HG03064 (cell line): ENCODE data around the gene DACH1.
"Not testable (repeated sequence)": the region's sequence is repeated elsewhere in the genome, so short reads cannot be mapped to it uniquely, and the experiment has no call there.

Experiments
- ATAC-seq: cut with Tn5 transposase; IDR thresholded peaks from one replicate; pipeline ENCODE4 v1.9.1; 2021; ENCODE audit warnings: low read depth; ENCODE audit not compliant: unreplicated experiment

DACH1 gene

DNA sequence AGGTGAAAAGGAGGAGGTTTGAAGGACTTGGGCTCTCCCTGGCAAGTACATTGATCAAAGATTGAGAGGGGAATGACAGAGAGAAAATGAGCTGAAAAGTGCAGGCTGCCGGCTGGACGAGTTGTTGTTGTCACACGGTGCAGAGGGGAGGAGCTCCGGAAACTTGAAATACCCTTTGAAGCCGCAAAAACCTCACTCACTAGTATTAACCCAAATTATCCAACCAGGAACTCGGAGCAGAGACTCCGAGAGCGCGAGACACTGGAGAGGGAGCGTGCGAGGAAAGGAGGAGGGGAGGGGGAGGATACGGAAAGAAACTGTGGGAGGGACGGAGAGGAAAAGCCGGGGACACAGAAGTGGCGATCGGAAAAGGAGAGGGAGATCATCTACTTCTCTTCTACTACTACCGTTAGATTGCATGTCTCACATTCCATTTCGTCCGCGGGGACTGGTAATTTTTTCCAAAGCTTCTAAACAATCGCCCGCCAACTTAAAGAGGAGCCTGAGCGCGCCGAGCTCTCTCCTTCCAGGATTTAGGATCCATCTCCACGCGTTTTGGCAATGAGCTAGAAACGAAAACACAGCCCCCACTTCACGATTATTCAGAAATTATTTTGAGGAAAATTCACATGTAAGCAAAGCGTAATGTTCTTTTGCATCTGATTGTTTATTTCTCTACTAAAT lies at the start of gene DACH1:
Gene DACH1 (minus strand): TSS at position 74 of the 684 bp plus-strand sequence.
- ATAC-seq: no peak

DNA sequence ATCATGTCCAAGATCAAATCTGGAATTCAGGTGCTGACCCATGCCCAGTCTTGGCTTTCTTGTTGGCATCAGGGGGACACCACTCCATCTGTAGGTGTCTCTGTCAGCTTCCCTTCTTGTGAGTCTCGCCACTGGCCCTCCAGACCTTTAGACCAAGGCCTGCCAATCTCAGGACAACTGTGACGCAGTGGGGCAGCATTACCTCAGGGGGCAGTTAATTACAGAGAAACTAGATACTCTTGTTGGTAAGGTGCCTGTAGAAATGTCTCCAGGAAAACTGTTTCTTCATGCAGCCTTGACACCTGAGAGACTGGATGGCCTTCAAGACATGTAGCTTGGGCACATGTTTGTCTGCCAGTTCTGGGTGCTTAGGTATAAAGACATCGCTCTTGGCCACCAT lies 46.7 kb upstream of the DACH1 start:
- ATAC-seq: no peak

DNA sequence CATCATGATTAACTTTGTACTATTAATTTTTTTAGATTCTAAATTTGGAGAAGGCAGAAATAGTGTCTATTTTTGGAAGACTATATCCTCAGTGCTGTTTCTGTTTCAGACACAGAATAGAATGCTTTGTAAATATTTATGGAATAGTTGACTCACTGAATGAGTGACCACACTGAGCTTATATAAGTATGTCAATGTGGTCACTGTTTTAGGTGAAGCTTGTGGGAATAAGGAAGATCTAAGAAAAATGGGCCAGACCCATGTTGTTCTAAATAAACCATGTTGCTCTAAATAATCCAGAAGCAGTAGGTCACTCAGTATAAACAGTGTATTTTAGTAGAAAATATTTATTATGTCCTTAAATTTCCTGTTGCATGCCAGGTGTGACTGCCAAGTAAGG lies 45.5 kb upstream of the DACH1 start:
- ATAC-seq: no peak

DNA sequence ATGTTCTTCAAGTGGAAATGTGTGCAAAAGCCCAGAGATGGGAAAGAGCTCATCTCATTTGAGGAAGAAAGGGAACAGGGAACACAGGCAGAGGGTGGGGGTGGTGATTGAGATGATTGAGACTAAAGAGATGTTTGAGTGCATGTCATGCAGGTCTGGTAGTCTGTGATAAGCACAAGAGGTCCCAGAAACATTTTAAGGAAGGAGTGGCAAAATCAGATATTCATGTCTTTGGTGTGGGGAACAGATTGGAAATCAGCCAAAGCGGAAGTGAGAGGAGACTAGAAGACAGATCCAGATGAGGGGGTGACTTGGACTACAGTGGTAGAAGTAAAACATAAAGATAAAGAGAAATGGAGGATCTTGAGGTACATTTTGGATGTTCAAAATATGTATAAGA lies 39.4 kb upstream of the DACH1 start:
- no peak for ATAC-seq

DNA sequence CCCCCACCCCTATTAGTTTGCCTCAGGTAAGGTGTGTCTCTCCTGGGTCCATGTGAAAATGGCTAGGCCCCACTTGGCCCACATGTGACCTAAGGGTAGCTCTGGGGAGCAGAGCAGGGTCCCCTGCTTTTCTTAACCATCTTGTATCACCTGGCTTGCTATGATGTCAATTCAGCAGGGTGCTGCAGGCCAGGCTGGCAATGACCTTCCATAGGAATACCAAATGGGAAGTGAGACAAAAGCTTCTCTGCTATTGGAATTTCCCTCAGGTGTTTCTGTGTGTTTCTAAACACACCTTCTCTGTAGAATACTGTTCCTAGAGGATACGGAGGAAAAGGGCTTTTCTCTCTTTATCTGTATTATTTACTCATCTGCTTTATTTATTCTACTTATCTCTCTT lies 35.7 kb upstream of the DACH1 start:
- no peak for ATAC-seq

DNA sequence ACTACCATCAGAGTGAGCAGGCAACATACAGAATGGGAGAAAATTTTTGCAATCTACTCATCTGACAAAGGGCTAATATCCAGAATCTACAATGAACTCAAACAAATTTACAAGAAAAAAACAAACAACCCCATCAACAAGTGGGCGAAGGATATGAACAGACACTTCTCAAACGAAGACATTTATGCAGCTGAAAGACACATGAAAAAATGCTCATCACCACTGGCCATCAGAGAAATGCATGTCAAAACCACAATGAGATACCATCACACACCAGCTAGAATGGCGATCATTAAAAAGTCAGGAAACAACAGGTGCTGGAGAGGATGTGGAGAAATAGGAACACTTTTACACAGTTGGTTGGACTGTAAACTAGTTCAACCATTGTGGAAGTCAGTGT lies 26.5 kb upstream of the DACH1 start:
- ATAC-seq: not testable (repeated sequence)

DNA sequence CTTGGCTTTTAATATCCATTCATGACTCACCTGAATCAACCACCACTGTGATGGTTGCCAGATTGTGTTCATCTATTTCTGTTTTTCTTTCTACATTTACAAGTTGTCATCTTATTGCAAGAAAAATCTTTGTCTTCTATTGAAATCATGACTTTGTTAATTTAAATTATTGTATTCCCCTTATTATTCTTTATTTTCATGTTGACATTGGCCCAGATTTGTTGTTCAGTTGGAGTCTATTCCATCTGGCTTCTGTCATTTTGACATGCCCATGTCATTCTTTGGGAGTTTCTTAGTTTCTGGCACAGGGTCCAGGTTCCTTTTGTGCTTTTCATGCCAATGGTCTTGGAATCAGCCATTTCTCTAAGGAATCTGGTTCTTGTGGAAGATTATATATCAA lies 19.9 kb upstream of the DACH1 start:
- ATAC-seq: no peak

DNA sequence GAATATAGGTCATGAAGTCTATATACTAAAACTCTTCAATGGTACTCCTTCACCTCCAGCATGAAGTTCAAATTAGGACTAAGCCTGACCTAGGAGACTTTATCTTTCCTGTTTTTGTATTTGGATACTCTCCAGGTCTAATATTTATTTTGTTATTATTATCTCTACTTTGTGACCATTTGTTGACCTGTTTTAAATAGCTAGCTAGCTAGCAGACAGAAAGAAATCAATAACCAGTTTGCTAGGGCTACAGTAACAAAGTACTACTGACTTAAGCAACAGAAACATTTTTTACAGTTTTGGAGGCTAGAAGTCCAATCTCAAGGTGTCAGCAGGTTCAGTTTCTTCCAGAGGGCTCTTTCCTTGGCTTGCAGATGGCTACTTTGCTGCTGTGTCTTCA lies 15.1 kb upstream of the DACH1 start:
- ATAC-seq: no peak

DNA sequence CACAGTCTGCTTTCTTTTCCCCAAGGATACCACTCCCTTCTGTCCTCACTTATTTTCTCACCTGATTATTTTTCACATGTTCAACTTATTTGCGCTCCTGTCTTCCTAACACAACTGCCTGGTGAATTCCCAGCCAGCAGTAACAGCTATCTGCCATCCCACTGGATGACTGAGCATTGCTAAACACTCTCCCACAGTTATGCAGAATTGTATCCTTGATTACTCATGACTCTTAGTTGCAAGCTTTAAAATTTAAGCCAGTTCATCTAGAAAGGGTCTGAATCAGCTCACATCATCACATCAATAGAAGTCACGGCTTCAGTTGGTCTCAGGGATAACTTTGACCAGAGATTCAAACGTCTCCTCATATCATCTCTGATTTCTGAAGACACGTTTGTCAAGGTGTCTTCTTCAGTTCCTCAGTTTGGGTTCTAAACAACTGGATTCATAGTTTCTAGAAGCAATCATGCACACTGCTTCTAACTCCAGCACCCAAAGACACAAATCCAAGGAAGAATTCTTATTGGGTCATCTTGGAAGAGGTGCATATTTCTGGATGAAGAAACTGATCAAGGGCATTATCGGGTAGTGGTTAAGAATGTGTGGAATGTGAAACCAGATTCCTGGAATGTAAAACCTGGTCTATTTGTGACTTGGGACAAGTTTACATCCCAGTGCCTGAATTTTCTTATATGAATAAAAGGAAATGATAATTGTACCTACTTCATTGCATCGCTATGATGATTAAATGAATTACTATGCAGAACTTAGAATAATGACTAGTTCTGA lies 13.9 kb upstream of the DACH1 start:
- ATAC-seq: no peak

DNA sequence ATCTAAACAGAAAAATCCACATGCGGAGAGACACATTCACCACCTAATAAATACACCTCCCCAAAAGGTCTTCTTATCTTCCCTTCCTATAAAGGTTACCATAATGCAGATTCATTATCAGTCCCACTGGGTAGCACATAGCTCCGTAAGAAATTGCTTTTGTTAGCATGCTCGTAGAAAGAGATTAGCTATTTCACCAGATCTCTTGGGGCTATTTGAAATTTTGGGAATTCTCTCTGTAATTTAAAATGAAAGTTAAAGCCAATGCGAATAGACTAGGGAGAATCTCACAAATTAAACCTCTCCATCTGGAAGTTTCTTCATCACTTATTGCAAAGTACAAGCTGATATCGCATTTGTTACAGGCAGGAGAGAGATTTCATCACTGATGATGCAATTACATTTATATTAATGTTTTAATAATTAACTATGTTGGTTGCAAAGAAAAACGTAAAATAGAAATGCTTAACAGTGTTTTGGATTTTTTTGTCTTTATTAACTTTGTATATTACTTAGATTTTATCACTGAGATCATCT lies 12.9 kb upstream of the DACH1 start:
- ATAC-seq: no peak

DNA sequence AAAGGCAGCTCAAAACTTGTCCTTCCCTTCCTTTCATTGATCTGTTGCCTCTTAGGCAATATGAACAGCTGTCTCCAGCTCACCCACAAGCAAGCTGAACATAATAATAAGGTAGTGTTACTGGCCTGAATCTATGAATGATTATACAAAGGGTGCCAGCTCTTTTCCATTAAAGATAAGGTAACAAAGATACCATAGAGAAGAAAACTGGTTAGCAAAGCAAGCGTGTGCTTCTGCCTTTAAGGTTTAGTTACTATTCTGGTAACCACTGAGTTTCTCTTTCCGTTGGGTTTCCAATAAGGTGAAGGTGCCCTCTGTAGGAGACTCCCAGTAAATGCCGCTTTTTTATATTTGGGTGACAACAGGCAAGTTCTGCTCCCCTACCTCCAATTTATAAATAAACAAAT lies 12.1 kb upstream of the DACH1 start:
- ATAC-seq: peak; percentile 96

DNA sequence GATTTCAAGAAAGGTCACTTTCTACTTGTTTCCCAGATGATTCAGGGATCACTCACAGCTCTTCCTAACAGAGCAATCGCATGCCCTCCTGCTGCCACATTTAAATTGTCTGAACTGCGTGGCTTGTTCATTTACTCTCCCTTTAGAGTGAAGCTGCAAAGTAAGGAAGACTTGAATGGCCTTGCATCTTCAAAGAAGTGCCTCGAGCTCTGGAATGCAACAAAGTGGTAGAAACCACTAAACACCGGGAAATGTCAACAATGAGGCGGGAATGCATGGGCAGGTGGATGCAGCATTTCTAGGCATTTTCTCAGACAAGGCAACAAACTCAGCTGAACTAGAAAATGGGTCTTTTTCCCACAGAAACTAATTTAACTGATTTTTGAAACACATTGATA lies 10.3 kb upstream of the DACH1 start:
- ATAC-seq: no peak

DNA sequence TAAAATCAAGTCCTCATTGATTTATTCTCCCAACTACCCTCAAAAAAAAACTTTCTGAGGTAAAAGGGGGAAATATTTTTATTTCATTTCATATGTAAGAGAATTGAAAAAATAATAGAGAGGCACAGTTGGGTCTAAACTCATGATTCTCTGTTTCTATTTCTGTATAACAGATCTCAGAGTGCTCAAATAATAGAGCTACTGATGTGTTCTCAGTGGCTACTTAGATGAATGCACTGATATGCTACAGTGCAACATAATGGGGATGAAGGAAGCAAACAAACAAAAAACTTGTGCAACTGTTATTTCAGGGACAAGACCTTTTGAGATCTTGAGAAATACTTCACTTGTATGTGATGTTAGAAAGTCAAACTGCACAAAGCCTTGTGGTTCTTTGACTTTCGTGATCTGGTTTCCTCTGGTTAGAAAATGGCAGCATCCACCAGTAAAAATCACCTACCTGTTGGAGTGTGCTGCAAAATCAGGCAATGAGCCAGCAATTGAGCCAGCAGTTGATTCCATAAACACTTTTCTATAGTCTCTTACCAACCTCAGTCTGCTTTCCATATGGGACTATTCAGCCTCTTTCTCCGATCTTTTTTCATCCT lies 9.7 kb upstream of the DACH1 start:
- no peak for ATAC-seq

DNA sequence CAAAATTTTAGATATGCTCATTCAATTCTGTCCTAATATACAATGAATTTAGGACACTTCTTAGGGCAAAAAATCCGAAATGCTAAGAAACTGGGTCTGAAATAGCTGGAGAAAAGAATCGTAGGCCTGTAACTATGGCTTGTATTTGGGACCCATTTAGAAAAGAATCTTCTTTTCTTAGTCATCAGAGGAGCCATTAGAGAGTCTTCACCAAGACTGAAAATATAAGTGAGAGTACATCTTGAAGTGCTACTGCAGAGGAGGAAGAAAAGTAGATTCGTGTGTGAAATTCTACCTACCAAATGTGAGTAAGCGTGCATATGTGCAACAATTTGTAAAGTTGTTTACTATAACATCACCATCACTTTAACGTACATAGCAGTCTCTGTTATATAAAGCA lies 8.8 kb upstream of the DACH1 start:
- no peak for ATAC-seq

DNA sequence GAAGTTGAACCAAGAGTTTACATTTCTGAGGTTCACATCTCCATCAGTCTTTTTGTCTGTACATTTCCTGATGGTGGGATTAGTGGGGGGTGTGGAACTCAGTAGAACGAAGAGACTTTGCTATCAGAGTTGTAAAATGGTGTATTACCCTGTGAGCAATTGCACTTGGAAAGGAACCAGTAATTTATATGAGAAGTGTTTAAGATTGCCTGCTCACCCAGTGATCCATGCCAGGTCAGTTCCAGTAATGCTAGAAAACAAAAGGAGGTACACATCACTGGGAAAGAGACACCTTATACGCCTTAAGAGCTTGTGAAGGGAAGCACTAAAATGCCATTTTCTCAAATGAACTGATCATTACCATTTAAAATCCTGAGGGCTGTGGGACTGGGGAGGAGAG lies 7.5 kb upstream of the DACH1 start:
- no peak for ATAC-seq

DNA sequence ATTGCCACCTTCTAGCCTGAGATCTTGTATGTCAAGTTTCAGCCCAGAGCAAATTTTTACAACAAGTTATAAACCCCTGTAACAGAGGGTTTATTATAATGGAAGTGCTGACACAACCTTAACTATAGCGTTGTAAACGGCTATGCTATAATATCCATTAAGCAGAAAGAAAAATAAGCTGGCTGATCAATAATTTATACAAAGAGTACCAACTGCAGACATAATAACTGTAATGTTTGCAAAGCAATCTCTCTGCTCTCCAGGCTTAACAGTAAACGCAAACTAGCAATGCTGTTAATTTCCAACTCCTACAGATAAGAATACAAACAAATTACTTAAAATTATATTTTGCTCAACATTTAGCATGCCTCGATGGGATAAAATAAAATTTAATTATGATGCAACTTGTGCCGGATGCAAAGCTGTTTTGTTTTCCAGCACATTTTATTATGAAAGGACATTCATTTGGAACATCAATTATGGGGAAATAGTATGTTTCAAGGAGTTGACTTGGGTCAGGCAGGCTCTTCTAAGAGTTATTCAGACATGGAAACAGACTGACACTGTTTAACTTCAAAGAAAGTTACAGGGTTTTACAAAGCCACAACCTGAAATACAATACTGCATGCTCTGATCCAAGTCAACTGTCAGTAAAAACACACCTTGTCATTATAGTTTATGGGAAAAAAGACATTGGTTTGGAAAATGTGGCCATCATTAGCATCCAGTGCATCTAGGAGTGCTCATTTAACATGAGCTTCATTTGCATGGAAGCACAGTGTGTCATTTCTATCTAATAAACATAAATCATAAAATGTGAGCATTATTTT lies 6.6 kb upstream of the DACH1 start:
- ATAC-seq: no peak

DNA sequence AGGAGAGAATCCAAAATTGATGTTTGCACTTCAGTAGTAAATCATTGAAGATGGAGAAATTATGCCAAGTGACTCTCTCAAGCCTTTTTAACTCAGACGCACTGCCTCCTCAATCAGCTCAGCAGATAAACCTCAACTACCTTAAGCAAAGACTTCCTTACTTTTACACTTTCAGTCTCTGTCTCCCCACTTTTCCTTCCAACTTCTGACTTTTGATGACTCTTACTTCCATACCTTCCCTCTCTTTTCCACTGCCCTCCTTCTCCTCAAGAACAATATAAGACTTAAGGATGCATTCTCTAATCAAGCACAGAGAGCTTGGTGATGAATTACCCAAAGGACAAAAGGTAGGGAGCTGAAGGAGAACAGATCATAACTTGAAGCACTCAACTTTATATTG lies 4.8 kb upstream of the DACH1 start:
- no peak for ATAC-seq

DNA sequence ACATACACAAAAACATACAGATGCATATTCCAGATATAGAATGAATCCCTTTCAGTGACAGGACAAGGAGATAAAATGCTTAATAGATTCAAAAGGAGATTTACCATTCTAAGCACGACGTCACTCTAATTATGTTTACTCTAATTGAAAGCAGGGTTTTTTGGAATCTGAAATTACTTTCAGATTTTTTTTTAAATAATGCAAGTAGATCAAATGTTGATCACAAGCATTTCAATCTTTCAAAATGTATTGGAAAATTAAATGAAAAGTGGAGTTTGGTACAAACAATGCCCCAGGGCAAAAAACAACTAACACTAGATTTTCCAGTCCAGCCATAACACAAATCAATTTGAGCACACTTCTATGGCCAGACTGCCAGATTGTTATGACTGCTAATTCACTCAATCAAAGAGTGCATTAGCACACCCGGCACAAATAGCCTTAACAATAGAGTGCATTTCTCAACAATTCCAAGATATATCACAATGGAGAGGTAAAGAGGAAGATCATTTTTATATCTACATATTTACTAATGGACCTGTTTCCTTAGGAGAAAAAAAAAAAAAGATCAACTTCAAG lies 4.3 kb upstream of the DACH1 start:
- ATAC-seq: no peak

DNA sequence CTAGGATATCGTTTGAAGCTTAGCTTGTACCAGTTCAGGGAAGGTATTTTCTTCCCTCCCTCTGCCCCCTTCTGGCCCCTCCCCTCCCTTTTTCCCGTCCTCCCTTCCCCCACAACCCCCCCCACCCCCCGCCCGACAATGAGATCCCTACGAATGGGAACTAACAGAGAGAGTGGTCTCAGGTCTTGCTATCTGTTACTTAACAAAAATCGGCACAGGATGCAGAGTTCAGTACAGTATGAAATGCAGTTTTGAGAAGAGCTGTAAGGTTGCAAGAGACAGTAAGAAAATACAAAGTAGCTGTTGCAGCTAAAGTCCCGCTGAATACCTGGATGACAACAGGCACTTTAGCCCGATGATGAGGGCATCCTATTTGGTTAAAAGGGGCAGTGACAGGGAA lies 3.1 kb upstream of the DACH1 start:
- ATAC-seq: no peak

DNA sequence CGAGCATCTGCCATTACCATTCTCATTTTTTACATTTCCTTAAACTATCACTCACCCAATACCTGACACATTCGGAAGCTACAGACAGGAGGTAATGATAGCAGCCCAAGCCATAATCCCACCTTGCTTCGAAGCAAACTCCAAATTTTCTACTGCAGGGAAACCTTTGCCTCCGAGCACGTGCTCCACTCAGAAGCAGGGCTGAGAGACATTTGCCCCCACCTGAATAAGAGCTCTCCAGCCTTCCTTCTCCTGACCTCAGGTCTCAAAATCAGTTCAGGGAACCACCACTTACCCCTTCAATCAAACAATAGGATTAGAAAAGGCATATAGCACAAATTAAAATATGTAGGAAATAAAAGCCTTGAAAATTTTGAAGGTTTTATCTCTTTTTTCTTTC lies 2.3 kb upstream of the DACH1 start:
- no peak for ATAC-seq
